Measurements from ENCODE around the gene PLCD4. TPM values are rescaled to one million over a fixed set of nuclear protein-coding genes. Genes with fewer than 3 reads are reported as not detected.

The PLCD4 gene
- total RNA-seq, 1 donor from 2014 or later: 1.9 TPM

- intact Hi-C loops (cut with DNase I): no loop called here
- H3K27ac ChIP-seq: no peak overlapping the region
- DNase-seq (ENCODE audit: low spot score in 2 of 2): no peak
- H3K4me1 ChIP-seq: no peaks in the 10 kb centered on the region
- no peak overlapping the region for H3K4me3 ChIP-seq
- peaks cover 57 to 86% of the 10 kb centered on the region in 2 donors for H3K36me3 ChIP-seq
- TF ChIP-seq CTCF (IDR thresholded peaks at IDR 0.05): no peak
- H3K27me3 ChIP-seq: no peaks in the 10 kb centered on the region
- no peaks in the 10 kb centered on the region for H3K9me3 ChIP-seq
Measured at GRCh38 chr2:218585541-218585940, 22.2 kb upstream of the PLCD4 start.

GRCh38 chr2:218605432-218605831 lies 2.3 kb upstream of the PLCD4 start:
- Histone ChIP-seq H3K27ac (no peak overlapping the region), H3K27me3 (no peaks in the 10 kb centered on the region), H3K9me3 (no peaks in the 10 kb centered on the region), H3K36me3 (no peaks in the 10 kb centered on the region), H3K4me3 (no peak overlapping the region), H3K4me1 (peaks cover 0 to 8% of the 10 kb centered on the region in 2 donors)
- intact Hi-C loops (cut with DNase I): no loop called here
- no peak for DNase-seq (ENCODE audit: low spot score in 2 of 2)
- TF ChIP-seq CTCF (IDR thresholded peaks at IDR 0.05): no peak

- Histone ChIP-seq H3K9me3 (no peaks in the 10 kb centered on the region), H3K4me1 (no peaks in the 10 kb centered on the region), H3K36me3 (no peaks in the 10 kb centered on the region), H3K27ac (no peak overlapping the region), H3K27me3 (no peaks in the 10 kb centered on the region), H3K4me3 (no peak overlapping the region)
- no peak for TF ChIP-seq CTCF (IDR thresholded peaks at IDR 0.05)
- no peak for DNase-seq (ENCODE audit: low spot score in 2 of 2)
- intact Hi-C loops (cut with DNase I): no loop called here
Measured at GRCh38 chr2:218615868-218616315, 8.2 kb downstream of the PLCD4 start.

- intact Hi-C loops (cut with DNase I): no loop called here
Measured at GRCh38 chr2:218618102-218618860, 10.6 kb downstream of the PLCD4 start.

GRCh38 chr2:218621007-218621406 lies 13.3 kb downstream of the PLCD4 start:
- no peaks in the 10 kb centered on the region for H3K27me3 ChIP-seq
- no peak for TF ChIP-seq CTCF (IDR thresholded peaks at IDR 0.05)
- no peak overlapping the region for H3K27ac ChIP-seq
- no peak overlapping the region for H3K4me3 ChIP-seq
- H3K36me3 ChIP-seq: peaks cover 0 to 3% of the 10 kb centered on the region in 2 donors
- intact Hi-C loops (cut with DNase I): no loop called here
- no peak for DNase-seq (ENCODE audit: low spot score in 2 of 2)
- no peaks in the 10 kb centered on the region for H3K9me3 ChIP-seq
- no peaks in the 10 kb centered on the region for H3K4me1 ChIP-seq

More at GRCh38 chr2:218618102-218618860, 10.6 kb downstream of the PLCD4 start:
- Histone ChIP-seq H3K27me3 (no peaks in the 10 kb centered on the region), H3K36me3 (no peaks in the 10 kb centered on the region), H3K4me3 (no peak overlapping the region), H3K9me3 (no peaks in the 10 kb centered on the region), H3K4me1 (no peaks in the 10 kb centered on the region), H3K27ac (no peak overlapping the region)
- no peak for TF ChIP-seq CTCF (IDR thresholded peaks at IDR 0.05)
- DNase-seq (ENCODE audit: low spot score in 2 of 2): no peak

Measured in ascending aorta (tissue), 2 donors.